Stimulated activated CD4-positive, alpha-beta T cell treated with anti-CD3 and anti-CD28 coated beads, Interleukin-4, amount 100 ng/mL, for 24 hours (primary cell): Measurements from ENCODE around the gene ITGA8.
"Not testable (repeated sequence)": the region's sequence is repeated elsewhere in the genome, so short reads cannot be mapped to it uniquely, and the experiment has no call there.

Experiments
- DNase-seq: peaks from one replicate; pipeline ENCODE4 v3.0.0-alpha.2; 2020

ITGA8 gene

GRCh38 chr10:15672469-15672868, 47.3 kb downstream of the ITGA8 start:
- DNase-seq: no peak

- no peak for DNase-seq
Measured at GRCh38 chr10:15670880-15671279, 48.8 kb downstream of the ITGA8 start.

DNA sequence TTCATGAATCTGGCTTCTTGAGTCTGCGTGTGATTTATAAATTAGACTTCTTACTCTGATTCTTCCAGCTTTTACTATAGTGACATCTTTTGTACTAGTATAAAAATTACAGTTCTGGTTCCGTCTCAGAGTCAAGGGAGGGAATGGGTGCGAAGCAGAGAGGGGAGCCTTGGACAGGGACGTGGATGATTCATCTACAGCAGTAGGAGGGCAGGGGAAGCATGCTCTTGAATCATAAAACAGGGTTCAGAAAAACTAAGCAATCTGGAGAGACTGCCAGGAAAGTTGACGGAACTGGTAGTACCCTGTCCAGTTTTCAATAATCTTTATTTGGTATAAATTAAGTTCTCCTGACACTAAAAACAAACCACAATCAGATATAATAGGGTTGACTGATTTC, 58.1 kb downstream of the ITGA8 start:
- DNase-seq: no peak

- DNase-seq: no peak
Measured at GRCh38 chr10:15660990-15661389, 58.7 kb downstream of the ITGA8 start.

- DNase-seq: no peak
Measured at GRCh38 chr10:15658069-15658702, 61.5 kb downstream of the ITGA8 start.

DNA sequence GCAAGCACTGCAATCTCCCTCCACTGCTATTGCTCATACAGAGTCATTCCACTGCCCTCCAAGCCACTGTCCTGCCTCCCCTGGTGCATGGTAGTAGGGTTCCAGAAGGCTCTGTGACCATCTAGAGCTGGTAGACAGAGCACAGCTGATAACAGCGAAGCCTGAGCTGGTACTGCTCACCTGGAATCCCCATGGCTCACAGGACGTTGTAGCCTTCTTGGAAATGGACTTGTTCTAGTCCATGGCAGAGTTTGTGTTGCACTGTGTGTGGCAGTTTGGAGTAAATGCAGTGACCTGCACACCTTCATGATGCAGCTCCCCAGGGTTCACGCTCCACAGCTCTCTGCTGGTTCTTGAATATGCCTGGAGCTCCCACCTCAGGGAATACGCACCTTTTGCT, 67.0 kb downstream of the ITGA8 start:
- DNase-seq: no peak

DNA sequence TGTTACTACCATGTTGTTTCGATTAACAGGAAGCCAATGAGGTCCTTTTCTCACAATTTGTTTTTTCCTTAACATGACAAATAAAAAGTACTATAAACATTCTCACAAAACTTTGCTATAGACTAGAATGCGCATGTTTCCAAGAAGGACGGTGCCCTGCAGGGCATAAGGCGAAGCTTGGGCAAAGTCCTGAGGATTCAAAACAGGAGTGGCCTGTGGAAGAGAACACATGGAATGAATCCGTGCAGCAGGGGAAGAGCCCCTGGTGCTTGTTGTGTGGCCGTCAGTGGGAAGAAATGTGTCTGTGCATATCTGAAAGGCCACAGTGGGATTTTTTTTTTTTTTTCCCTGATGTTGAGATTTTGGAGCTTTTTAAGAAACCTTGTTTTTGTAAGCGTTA, 67.6 kb downstream of the ITGA8 start:
- DNase-seq: no peak

GRCh38 chr10:15651175-15651574, 68.5 kb downstream of the ITGA8 start:
- no peak for DNase-seq

- no peak for DNase-seq
Measured at GRCh38 chr10:15642095-15642494, 77.6 kb downstream of the ITGA8 start.

DNA sequence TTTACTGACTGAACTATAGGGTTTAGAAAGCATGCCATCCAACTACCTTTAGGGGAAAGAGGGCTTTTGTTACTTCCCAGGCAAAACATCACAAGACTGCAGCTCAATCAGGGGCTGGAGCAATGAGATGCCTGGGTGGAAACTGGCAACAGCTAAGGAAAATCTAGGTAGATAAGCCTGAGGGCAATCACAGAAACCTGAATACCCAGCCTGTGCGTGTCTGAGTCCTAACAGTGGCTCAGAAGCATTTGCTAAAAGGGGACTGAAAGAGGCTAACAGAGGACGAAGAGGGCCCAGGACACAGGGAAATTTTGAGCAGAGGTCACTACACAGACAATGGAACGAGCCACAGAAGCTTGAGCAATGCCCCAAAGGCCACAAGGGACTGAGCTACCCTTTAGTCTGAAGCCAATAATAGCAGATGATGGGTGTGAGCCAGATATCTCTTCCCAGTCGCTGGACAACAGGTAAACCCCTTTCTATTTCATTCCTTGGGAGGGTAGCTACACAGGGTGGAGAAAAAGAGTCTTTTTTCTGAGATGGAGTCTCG, 79.1 kb downstream of the ITGA8 start:
- DNase-seq: no peak

DNA sequence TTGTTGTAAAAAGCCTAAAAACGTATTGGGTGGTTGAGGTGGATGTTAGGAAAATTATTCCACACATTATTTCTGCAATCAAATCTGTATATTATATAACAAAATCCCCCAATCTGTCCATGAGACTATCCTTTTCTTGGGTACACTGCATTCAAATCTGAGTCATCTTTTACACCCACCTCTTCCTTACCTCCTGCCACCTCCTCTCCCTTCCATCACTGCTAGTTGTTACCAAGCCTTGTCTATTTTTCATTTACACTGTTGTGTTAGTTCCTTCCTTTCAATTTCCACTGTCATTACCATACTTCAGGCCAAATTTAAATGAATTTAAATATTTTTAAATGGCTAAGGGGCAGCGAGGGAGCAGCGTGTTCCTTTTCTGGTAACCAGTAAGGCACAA, 83.3 kb downstream of the ITGA8 start:
- DNase-seq: no peak

GRCh38 chr10:15632456-15633091, 87.1 kb downstream of the ITGA8 start:
- DNase-seq: no peak

DNA sequence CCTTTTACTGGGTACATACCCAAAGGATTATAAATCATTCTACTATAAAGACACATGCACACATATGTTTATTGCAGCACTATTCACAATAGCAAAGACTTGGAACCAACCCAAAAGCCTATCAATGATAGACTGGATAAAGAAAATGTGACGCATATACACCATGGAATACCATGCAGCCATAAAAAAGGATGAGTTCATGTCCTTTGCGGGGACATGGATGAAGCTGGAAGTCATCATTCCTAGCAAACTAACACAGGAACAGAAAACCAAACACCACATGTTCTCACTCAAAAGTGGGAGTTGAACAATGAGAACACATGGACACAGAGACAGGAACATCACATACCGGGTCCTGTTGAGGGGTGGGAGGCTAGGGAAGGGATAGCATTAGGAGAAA, 88.5 kb downstream of the ITGA8 start:
- not testable (repeated sequence) for DNase-seq

DNA sequence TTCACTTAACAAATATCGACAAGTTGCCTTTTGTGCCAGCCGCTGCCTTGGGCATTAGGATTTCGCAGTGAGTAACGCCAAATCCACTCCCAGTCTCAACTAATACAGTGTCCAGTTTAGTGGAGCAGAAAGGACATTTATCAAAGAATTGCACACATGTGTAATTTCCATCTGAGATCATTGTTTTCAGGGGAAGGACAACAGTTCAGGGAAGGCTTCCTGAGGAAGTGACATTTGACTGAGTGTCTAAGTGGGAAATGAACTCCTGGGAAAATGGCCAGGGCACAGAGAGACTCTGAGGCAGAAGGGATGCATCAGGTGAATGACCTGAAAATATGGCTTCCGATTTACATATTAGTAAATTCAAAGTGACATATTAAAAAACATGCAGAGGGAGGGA, 89.4 kb downstream of the ITGA8 start:
- DNase-seq: no peak

- no peak for DNase-seq
Measured at GRCh38 chr10:15627617-15628196, 92.0 kb downstream of the ITGA8 start.

DNA sequence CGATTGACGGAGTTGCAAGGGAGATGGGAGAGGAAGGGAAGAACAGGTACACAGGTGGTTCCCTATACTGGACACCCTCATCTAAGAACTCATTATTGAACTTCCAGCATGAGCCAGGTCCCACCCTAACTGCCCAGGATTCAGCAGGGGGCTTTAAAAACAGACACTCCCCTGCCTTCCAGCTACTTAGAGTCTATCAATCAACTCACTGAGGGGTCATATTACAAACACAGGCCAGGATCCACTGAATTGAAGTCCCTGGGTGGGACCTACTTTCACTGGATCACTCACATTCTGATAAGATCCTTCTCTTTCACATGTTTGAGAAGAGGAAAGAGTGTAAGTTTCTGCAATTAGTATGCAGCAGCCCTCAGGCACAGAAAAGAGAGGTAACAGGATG, 92.8 kb downstream of the ITGA8 start:
- DNase-seq: no peak

DNA sequence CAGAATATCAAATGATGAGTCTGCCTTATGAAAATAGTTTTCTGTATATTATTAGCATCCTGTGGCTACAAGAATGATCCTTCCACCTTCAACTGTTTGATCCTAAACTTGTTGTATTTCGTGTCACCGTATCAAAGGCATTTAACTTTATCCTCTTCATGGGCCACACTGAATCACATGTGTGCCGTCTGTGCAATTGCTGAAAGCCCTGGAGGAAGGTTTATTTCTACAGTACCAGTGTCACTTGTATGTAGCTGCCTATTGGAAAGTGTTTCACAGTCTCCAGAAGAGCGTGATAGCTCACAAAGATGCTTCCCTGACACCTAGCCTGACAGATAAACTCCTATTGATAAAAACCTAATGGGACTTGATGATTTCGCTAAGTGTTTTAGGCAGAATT, 94.5 kb downstream of the ITGA8 start:
- no peak for DNase-seq

DNA sequence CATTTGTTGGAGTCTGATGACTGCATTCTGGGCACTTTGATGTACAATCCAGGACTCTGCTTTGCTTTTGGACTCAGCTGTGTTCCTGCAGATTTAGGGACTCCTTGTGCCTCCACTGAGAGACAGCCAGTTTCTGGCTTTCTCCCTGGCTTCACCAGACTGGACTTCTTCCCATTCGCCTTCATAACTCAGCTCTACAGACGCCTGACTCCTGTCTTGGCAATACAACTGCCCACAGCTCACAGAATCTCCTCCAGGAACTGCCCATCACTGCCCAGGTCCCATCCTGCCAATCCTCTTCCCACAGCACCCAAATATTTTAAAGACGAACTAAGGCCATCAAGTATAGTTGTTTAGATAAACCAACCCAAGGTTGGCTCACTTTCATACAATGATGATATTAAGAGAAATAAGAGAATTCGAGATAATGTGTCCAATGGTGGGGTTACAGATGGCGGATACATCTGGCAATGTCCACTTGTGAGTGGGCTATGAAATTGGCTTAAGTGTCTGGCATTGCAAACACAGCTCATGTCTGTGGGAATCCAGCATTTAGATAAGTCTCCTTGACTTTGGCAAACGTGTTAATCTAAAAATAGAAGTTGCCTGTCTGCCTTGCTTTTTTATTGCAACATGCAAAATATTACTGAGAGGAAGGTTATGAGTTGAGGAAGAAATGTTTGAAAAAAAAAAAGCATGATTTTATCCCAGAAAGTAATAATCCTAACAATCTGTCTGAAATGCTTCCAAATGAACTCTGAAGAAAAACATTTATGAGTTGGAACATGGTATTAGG, 95.1 kb downstream of the ITGA8 start:
- no peak for DNase-seq

GRCh38 chr10:15620836-15621515, 98.7 kb downstream of the ITGA8 start:
- DNase-seq: no peak

- no peak for DNase-seq
Measured at GRCh38 chr10:15620337-15620736, 99.4 kb downstream of the ITGA8 start.

GRCh38 chr10:15609246-15609645, 110.5 kb downstream of the ITGA8 start:
- DNase-seq: no peak

DNA sequence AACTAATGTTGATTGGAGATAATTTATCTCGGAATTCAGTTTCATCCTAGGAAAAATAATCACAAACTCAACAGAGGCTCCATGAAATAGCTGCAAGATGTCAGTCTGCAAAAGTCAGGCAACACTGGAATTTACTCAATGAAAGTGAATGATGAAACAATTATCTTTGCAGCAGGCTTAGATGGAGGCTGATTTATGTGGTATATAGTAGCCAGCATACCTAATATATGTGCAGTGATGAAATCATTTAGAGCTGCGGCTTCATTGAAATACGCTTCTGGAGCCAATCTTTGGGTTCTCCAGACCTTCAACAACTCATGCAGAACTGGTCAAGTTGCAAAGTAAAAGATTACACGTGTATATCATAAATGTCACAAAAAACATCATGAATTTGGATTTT, 113.3 kb downstream of the ITGA8 start:
- DNase-seq: no peak
